GM12891 (cell line): Measurements from ENCODE around the gene MESP2.

Experiments
- POLR2A ChIP-seq: IDR thresholded peaks from 2 replicates; pipeline ENCODE4 v1.6.1; 2011; ENCODE audit warnings: low read depth, low read length, control low read depth
- POLR2AphosphoS5 ChIP-seq: IDR thresholded peaks from 2 replicates; pipeline ENCODE4 v1.6.1; 2011; ENCODE audit warnings: low read depth, low read length, control low read depth
- SPI1 ChIP-seq: IDR thresholded peaks from 2 replicates; pipeline ENCODE4 v1.6.1; 2011; ENCODE audit warnings: low read depth, low read length, control low read depth
- TAF1 ChIP-seq: IDR thresholded peaks from 2 replicates; pipeline ENCODE4 v1.6.1; 2011; ENCODE audit warnings: low read depth, low read length, control low read depth

GRCh38 chr15:89814112-89814742 lies 38.1 kb downstream of the MESP2 start:
- TF ChIP-seq POLR2A (no peak), POLR2AphosphoS5 (no peak), TAF1 (no peak), SPI1 (no peak)
